ENCODE data around the gene CHCHD5. TPM values are rescaled to one million over a fixed set of nuclear protein-coding genes. Genes with fewer than 3 reads are reported as not detected.

CHCHD5 gene
- total RNA-seq: 35.5 and 37.1 TPM in 2 replicates

DNA sequence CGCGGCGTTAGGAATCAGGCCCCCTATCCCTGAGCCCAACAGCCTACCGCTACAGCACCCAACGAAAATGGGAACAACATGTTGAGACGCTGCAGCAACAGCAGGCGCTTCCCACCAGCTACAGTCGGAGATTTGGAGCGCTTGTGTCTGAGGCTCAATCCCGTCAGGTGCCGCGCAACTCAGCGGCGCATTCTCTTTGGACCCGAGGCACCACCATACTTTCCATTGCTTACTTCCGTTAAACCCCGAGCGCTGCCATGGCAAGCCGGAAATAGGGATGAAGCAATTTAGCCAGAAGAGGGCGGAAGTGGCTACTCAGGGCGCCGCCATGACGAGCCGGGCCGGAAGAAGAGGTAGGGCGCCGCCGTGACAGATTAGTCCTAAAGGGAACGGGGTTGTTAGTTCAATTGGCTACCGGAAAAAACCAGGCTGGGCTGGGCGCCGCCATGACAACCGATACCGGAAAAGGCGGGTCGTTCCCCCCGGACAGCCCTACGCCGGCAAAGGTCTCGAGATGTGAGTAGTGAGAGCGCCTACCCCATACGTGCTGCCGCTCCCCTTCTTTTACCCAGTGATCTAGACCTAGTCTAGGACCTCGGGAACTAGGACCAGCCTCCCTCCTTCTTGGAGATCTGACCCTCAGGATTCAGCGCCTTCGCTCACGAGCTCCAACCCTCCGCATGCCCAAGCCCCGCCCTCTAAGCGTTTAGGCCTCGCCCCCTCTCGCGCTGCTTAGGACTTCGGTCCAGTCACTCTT lies at the start of gene CHCHD5:
Gene CHCHD5, plus strand, starts transcription at position 476 of the 757 bp plus-strand sequence. Its CDS starts 39 bp downstream, at position 515.

GRCh38 chr2:112542123-112542983 lies 42.1 kb upstream of the CHCHD5 start, which contains the start of gene POLR1B:
POLR1B (plus strand) TSS chr2:112542465; CDS start chr2:112542495, 30 bp downstream.

Other genes starting within 250 kb of the CHCHD5 start
- gene RGPD8, start 151.0 kb upstream of the CHCHD5 start, total RNA-seq: 0.56 and 2.3 TPM in 2 replicates
- 20.9 and 47.4 TPM in 2 replicates for gene TTL, start 102.5 kb upstream of the CHCHD5 start, total RNA-seq
- 12.7 and 13.1 TPM in 2 replicates for gene POLR1B, start 42.1 kb upstream of the CHCHD5 start, total RNA-seq
- 23.0 and 98.1 TPM in 2 replicates for gene SLC20A1, start 61.3 kb downstream of the CHCHD5 start, total RNA-seq
- gene NT5DC4, start 136.4 kb downstream of the CHCHD5 start, total RNA-seq: not detected in 2 replicates
- 5.6 and 19.4 TPM in 2 replicates for gene CKAP2L, start 180.0 kb downstream of the CHCHD5 start, total RNA-seq
- 0.24 and 14.7 TPM in 2 replicates for gene IL1A, start 199.9 kb downstream of the CHCHD5 start, total RNA-seq

Measured in epithelial cell of alveolus of lung (primary cell).